ENCODE data around the gene VPS37B. TPM values are rescaled to one million over a fixed set of nuclear protein-coding genes. Genes with fewer than 3 reads are reported as not detected.
A peak's percentile ranks its signal among the peaks of the same experiment; 100 is the strongest.

Gene VPS37B
- total and polyA plus RNA-seq, 12 donors: 16.4 to 33.2 (median 19.8) TPM

DNA sequence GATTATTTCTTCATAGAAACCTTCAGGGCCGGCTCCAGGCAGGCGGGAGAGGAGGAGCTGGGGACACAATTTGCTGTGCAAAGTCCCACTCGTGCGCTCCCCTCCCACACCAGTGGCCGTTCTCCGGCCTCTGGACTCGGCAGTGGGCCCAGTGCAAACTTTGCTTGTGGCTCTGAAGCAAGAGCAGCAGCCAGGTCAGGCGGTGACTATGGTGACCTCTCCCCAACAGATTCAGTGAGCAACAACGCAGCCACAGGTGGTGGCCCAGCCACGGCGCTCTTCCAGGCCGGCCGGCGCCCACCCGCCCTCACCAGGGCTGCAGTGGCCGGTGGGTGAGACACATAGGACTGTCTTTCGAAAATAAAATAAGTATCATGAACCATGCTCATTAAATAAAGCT, 29.5 kb downstream of the VPS37B start:
- peak overlapping the region in 9 of 10 donors; percentile 8 to 92 (median 84) for H3K27ac ChIP-seq
- 65 to 71% methylated on average over 17 of the region's 17 CpGs for WGBS, 2 donors
- H3K9me3 ChIP-seq: no peaks in the 10 kb centered on the region
- TF ChIP-seq, protein P1, sequence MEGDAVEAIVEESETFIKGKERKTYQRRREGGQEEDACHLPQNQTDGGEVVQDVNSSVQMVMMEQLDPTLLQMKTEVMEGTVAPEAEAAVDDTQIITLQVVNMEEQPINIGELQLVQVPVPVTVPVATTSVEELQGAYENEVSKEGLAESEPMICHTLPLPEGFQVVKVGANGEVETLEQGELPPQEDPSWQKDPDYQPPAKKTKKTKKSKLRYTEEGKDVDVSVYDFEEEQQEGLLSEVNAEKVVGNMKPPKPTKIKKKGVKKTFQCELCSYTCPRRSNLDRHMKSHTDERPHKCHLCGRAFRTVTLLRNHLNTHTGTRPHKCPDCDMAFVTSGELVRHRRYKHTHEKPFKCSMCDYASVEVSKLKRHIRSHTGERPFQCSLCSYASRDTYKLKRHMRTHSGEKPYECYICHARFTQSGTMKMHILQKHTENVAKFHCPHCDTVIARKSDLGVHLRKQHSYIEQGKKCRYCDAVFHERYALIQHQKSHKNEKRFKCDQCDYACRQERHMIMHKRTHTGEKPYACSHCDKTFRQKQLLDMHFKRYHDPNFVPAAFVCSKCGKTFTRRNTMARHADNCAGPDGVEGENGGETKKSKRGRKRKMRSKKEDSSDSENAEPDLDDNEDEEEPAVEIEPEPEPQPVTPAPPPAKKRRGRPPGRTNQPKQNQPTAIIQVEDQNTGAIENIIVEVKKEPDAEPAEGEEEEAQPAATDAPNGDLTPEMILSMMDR (IDR thresholded peaks at IDR 0.05): no peak
- peaks cover 0 to 71% (median 25%) of the 10 kb centered on the region in 9 donors for H3K36me3 ChIP-seq
- ATAC-seq (peak in 2 of 8 donors; percentile 4 to 27), DNase-seq (no peak)
- no peak overlapping the region for H3K4me3 ChIP-seq
- peaks cover 34 to 95% (median 82%) of the 10 kb centered on the region in 9 donors for H3K4me1 ChIP-seq
- no peaks in the 10 kb centered on the region for H3K27me3 ChIP-seq
- intact Hi-C loops (cut with DNase I): loop anchor here in 6 of 10 donors (10.0 kb wide), 2 partner anchors 72 to 368 kb away; partner anchors contain the start of genes MPHOSPH9 (in 4 of the 6) and MTRFR (in 4 of the 6)

DNA sequence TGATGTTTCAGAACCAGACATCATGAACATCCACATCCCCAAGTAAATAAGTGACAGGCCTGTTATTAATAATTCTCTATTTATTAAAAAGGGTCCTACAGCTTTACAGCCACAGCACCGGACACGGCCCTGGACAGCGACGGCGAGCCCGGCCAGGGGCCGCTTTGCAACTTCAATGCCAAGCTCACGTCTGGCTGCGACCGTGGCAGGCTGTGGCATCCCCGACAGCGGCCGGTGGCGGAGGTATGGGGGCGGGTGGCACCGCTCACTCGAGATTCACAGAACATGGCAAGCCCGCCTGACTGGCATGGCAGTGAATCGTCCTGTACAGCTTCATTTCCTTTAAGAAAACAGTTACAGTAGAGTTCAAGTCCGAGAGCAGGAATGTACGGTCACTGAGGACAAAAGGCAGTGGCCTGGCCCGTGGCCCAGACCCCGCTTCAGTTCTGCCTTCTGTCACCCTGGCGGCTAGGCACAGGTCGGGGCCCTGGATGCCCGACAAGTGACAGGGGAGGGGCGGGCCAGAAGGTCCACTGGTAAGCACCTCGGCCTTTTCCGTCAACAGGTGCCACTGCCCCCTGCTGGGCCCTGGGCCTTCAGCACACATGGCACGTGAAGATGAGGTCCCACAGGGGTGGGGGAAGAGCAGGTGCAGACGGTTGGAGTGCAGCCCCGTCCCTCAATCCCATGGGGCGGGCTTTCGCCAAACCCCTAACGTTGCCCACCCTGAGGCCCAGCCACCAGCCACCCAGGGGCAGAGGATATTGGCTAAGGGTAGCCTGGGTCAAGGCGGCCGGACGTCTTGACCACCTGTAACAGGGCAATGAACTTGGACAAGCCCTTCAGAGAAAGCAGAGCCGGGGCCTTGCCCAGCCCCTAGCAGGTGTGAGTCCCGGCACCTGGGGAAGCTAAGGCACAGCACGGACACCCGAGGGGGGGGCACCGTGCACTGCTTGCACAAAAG, 30.4 kb downstream of the VPS37B start:
- ATAC-seq (peak in 6 of 8 donors; percentile 12 to 42 (median 18)), DNase-seq (peak in 1 of 2 donors; percentile 60)
- H3K27me3 ChIP-seq: no peaks in the 10 kb centered on the region
- no peaks in the 10 kb centered on the region for H3K9me3 ChIP-seq
- intact Hi-C loops (cut with DNase I): loop anchor here in 6 of 10 donors (10.0 kb wide), 2 partner anchors 71 to 369 kb away; partner anchors contain the start of genes MPHOSPH9 (in 4 of the 6) and MTRFR (in 4 of the 6)
- 57 to 64% methylated on average over 43 of the region's 43 CpGs for WGBS, 2 donors
- TF ChIP-seq, protein P1 (IDR thresholded peaks at IDR 0.05): peak in 8 of 9 donors; percentile 16 to 55 (median 44)
- H3K27ac ChIP-seq: peak overlapping the region in 8 of 10 donors; percentile 28 to 92 (median 81)
- H3K4me3 ChIP-seq: no peak overlapping the region
- H3K4me1 ChIP-seq: peaks cover 26 to 95% (median 82%) of the 10 kb centered on the region in 9 donors
- peaks cover 0 to 74% (median 25%) of the 10 kb centered on the region in 9 donors for H3K36me3 ChIP-seq

DNA sequence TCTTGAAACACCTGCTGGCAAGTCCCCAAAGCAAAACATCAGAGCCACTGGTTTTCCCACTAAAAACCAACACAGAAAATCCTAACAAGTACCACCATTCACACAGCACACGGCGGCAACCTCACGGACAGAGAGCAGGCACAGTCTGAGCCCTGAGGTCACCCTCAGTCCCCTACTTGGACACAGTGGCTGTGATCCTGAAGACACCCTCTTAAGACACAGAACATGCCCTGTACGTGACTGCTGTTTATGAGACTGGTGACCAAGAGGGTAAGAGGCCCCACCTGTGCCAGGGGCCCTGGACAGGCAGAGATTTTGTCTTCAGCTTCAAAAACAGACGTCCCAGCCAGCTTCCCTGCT, 31.1 kb downstream of the VPS37B start:
- ATAC-seq (no peak), DNase-seq (no peak)
- H3K9me3 ChIP-seq: no peaks in the 10 kb centered on the region
- H3K27ac ChIP-seq: peak overlapping the region in 7 of 10 donors; percentile 4 to 92 (median 78)
- H3K27me3 ChIP-seq: no peaks in the 10 kb centered on the region
- WGBS, 2 donors: 59 to 62% methylated on average over 5 of the region's 5 CpGs
- H3K4me3 ChIP-seq: no peak overlapping the region
- intact Hi-C loops (cut with DNase I): loop anchor here in 7 of 10 donors (5.0 to 10.0 kb wide), 5 partner anchors 32 to 372 kb away; partner anchors contain the start of genes MPHOSPH9 (in 4 of the 7), MTRFR (in 4 of the 7) and VPS37B (in 1 of the 7)
- peaks cover 21 to 95% (median 82%) of the 10 kb centered on the region in 9 donors for H3K4me1 ChIP-seq
- TF ChIP-seq, protein P1 (IDR thresholded peaks at IDR 0.05): no peak
- peaks cover 0 to 69% (median 20%) of the 10 kb centered on the region in 9 donors for H3K36me3 ChIP-seq

All from heart right ventricle (tissue), 16 donors.